ENCODE results near the gene BCKDHA.

The BCKDHA gene

GRCh38 chr19:41422456-41422855 lies 24.8 kb downstream of the BCKDHA start:
- H3K79me2 ChIP-seq (ENCODE audit: insufficient read depth, low read length) = no peaks in the 10 kb centered on the region
- no peaks in the 10 kb centered on the region for H3K4me1 ChIP-seq (ENCODE audit: insufficient read depth, low read length, severe bottlenecking)
- H3K9ac ChIP-seq (ENCODE audit: low read length) = no peak overlapping the region
- no peak overlapping the region for H3K27ac ChIP-seq (ENCODE audit: low read depth, low read length, poor library complexity, severe bottlenecking)
- H3K4me2 ChIP-seq (ENCODE audit: low read length) = no peak overlapping the region
- no peak overlapping the region for H2AFZ ChIP-seq (ENCODE audit: low read length)
- TF ChIP-seq, protein P1, sequence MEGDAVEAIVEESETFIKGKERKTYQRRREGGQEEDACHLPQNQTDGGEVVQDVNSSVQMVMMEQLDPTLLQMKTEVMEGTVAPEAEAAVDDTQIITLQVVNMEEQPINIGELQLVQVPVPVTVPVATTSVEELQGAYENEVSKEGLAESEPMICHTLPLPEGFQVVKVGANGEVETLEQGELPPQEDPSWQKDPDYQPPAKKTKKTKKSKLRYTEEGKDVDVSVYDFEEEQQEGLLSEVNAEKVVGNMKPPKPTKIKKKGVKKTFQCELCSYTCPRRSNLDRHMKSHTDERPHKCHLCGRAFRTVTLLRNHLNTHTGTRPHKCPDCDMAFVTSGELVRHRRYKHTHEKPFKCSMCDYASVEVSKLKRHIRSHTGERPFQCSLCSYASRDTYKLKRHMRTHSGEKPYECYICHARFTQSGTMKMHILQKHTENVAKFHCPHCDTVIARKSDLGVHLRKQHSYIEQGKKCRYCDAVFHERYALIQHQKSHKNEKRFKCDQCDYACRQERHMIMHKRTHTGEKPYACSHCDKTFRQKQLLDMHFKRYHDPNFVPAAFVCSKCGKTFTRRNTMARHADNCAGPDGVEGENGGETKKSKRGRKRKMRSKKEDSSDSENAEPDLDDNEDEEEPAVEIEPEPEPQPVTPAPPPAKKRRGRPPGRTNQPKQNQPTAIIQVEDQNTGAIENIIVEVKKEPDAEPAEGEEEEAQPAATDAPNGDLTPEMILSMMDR (IDR thresholded peaks at IDR 0.05; ENCODE audit: low read length) = no peak
- TF ChIP-seq EZH2 (IDR thresholded peaks at IDR 0.05; ENCODE audit: borderline replicate concordance, low read length) = no peak
- H3K9me2 ChIP-seq (ENCODE audit: low read depth, low read length) = no peaks in the 10 kb centered on the region
- no peak overlapping the region for H3K4me3 ChIP-seq (ENCODE audit: low read depth, low read length, poor library complexity, severe bottlenecking)
- no peaks in the 10 kb centered on the region for H3F3A ChIP-seq (ENCODE audit: insufficient read depth, low read length)
- H3K9me3 ChIP-seq (ENCODE audit: low read length) = no peaks in the 10 kb centered on the region
- H3K27me3 ChIP-seq (ENCODE audit: insufficient read depth, low read length) = no peaks in the 10 kb centered on the region
- H4K20me1 ChIP-seq (ENCODE audit: insufficient read depth, low read length) = no peaks in the 10 kb centered on the region
- H3K36me3 ChIP-seq (ENCODE audit: insufficient read depth, low read length) = peaks cover 59% of the 10 kb centered on the region

GRCh38 chr19:41422955-41423354 lies 25.3 kb downstream of the BCKDHA start:
- H3K9me3 ChIP-seq (ENCODE audit: low read length) = no peaks in the 10 kb centered on the region
- no peak overlapping the region for H3K4me2 ChIP-seq (ENCODE audit: low read length)
- peaks cover 59% of the 10 kb centered on the region for H3K36me3 ChIP-seq (ENCODE audit: insufficient read depth, low read length)
- H4K20me1 ChIP-seq (ENCODE audit: insufficient read depth, low read length) = no peaks in the 10 kb centered on the region
- H3K79me2 ChIP-seq (ENCODE audit: insufficient read depth, low read length) = no peaks in the 10 kb centered on the region
- no peak overlapping the region for H2AFZ ChIP-seq (ENCODE audit: low read length)
- no peaks in the 10 kb centered on the region for H3K9me2 ChIP-seq (ENCODE audit: low read depth, low read length)
- no peaks in the 10 kb centered on the region for H3K27me3 ChIP-seq (ENCODE audit: insufficient read depth, low read length)
- no peaks in the 10 kb centered on the region for H3F3A ChIP-seq (ENCODE audit: insufficient read depth, low read length)
- no peak for TF ChIP-seq EZH2 (IDR thresholded peaks at IDR 0.05; ENCODE audit: borderline replicate concordance, low read length)
- TF ChIP-seq, protein P1 (IDR thresholded peaks at IDR 0.05; ENCODE audit: low read length) = no peak
- no peak overlapping the region for H3K4me3 ChIP-seq (ENCODE audit: low read depth, low read length, poor library complexity, severe bottlenecking)
- H3K9ac ChIP-seq (ENCODE audit: low read length) = no peak overlapping the region
- H3K27ac ChIP-seq (ENCODE audit: low read depth, low read length, poor library complexity, severe bottlenecking) = no peak overlapping the region
- no peaks in the 10 kb centered on the region for H3K4me1 ChIP-seq (ENCODE audit: insufficient read depth, low read length, severe bottlenecking)

DNA sequence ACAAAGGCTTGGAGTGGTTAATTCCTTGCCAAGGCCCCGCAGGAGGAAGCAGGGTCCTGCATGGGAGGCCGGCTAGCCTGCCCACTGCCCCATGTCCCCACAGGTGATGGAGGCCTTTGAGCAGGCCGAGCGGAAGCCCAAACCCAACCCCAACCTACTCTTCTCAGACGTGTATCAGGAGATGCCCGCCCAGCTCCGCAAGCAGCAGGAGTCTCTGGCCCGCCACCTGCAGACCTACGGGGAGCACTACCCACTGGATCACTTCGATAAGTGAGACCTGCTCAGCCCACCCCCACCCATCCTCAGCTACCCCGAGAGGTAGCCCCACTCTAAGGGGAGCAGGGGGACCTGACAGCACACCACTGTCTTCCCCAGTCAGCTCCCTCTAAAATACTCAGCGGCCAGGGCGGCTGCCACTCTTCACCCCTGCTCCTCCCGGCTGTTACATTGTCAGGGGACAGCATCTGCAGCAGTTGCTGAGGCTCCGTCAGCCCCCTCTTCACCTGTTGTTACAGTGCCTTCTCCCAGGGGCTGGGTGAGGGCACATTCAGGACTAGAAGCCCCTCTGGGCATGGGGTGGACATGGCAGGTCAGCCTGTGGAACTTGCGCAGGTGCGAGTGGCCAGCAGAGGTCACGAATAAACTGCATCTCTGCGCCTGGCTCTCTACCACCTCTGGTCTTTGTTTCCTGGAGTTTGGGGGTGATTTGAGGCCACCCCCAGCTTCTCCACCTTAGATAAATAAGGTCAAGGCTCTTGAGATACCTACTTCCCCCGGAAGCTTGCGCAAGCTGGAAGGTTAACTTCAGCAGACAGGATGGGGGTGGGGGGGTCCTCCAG lies 26.9 kb downstream of the BCKDHA start:
- Histone ChIP-seq H3K9ac (ENCODE audit: low read length) (no peak overlapping the region), H3K4me2 (ENCODE audit: low read length) (no peak overlapping the region), H3K9me2 (ENCODE audit: low read depth, low read length) (no peaks in the 10 kb centered on the region), H3K4me3 (ENCODE audit: low read depth, low read length, poor library complexity, severe bottlenecking) (no peak overlapping the region), H3K79me2 (ENCODE audit: insufficient read depth, low read length) (no peaks in the 10 kb centered on the region), H3K36me3 (ENCODE audit: insufficient read depth, low read length) (peaks cover 53% of the 10 kb centered on the region), H3K4me1 (ENCODE audit: insufficient read depth, low read length, severe bottlenecking) (no peaks in the 10 kb centered on the region), H3K27ac (ENCODE audit: low read depth, low read length, poor library complexity, severe bottlenecking) (no peak overlapping the region), H3F3A (ENCODE audit: insufficient read depth, low read length) (no peaks in the 10 kb centered on the region), H4K20me1 (ENCODE audit: insufficient read depth, low read length) (no peaks in the 10 kb centered on the region), H3K9me3 (ENCODE audit: low read length) (no peaks in the 10 kb centered on the region), H2AFZ (ENCODE audit: low read length) (no peak overlapping the region), H3K27me3 (ENCODE audit: insufficient read depth, low read length) (no peaks in the 10 kb centered on the region)
- TF ChIP-seq, protein P1 (IDR thresholded peaks at IDR 0.05; ENCODE audit: low read length) = no peak
- no peak for TF ChIP-seq EZH2 (IDR thresholded peaks at IDR 0.05; ENCODE audit: borderline replicate concordance, low read length)
